WTC11 (cell line): ENCODE data around the gene INPP5A. TPM values are rescaled to one million over a fixed set of nuclear protein-coding genes. Genes with fewer than 3 reads are reported as not detected.
A peak's percentile ranks its signal among the peaks of the same experiment; 100 is the strongest.
"Not testable (repeated sequence)": the region's sequence is repeated elsewhere in the genome, so short reads cannot be mapped to it uniquely, and the experiment has no call there.

Experiments
- ATAC-seq: fragments of 200-7000 bp; cut with Tn5 transposase; 2 replicates; pipeline ENCODE4 v1.10.0; 2021; ENCODE audit warnings: mild to moderate bottlenecking, moderate library complexity
- CTCF ChIA-PET: fragments of 300-600 bp; sonication (Branson Sonifier 250); formaldehyde crosslinking; loops from one replicate; lab custom pipeline; 2021; ENCODE audit warnings: antibody characterized with exemption; lab: Charles Lee
- POLR2A ChIA-PET: fragments of 350-600 bp; sonication (Branson Sonifier 250); formaldehyde crosslinking; loops from one replicate; lab custom pipeline; 2021; ENCODE audit warnings: antibody characterized with exemption; lab: Charles Lee
- DNase-seq: peaks from one replicate; pipeline ENCODE4 v3.0.0; 2021; ENCODE audit warnings: low spot score
- H3K27ac Mint-ChIP-seq: 2 replicates; pipeline ENCODE4 v1.8.0; 2021; ENCODE audit warnings: mixed read lengths
- H3K27me3 Mint-ChIP-seq: 2 replicates; pipeline ENCODE4 v1.8.0; 2021; ENCODE audit warnings: low read depth, mild to moderate bottlenecking, moderate library complexity, mixed read lengths
- H3K36me3 Mint-ChIP-seq: 2 replicates; pipeline ENCODE4 v1.8.0; 2021; ENCODE audit warnings: mixed read lengths
- H3K4me1 Mint-ChIP-seq: 2 replicates; pipeline ENCODE4 v1.8.0; 2022; ENCODE audit warnings: mixed read lengths
- H3K4me3 Mint-ChIP-seq: 2 replicates; pipeline ENCODE4 v1.8.0; 2021; ENCODE audit warnings: mild to moderate bottlenecking, moderate library complexity, mixed read lengths
- H3K9me3 Mint-ChIP-seq: 2 replicates; pipeline ENCODE4 v1.8.0; 2021; ENCODE audit warnings: mixed read lengths
- MXD4 ChIP-seq: fragments of 250-450 bp; sonication (Bioruptor Pico); IDR thresholded peaks from 2 replicates; pipeline ENCODE4 v1.8.0; 2021; ENCODE audit warnings: mild to moderate bottlenecking, moderate library complexity, borderline replicate concordance
- ZNF671 ChIP-seq: fragments of 250-450 bp; sonication (Bioruptor Pico); IDR thresholded peaks from 2 replicates; pipeline ENCODE4 v1.8.0; 2021; ENCODE audit warnings: mild to moderate bottlenecking
- total RNA-seq: library from RNA; stranded (reverse); gene quantifications from 3 replicates; pipeline ENCODE4 v1.2.3, GENCODE V29; 2021
- TF ChIP-seq, protein P1 (sequence below): sonication (generic); formaldehyde crosslinking; IDR thresholded peaks from 2 replicates; pipeline ENCODE4 v1.8.0; 2022; ENCODE audit warnings: missing genetic modification reagents
- TF ChIP-seq, protein P2 (sequence below): sonication (generic); formaldehyde crosslinking; IDR thresholded peaks from 2 replicates; pipeline ENCODE4 v1.8.1; 2023; ENCODE audit warnings: mild to moderate bottlenecking, missing genetic modification reagents, moderate library complexity
- TF ChIP-seq, protein P3 (sequence below): sonication (generic); formaldehyde crosslinking; IDR thresholded peaks from 2 replicates; pipeline ENCODE4 v1.8.0; 2023; ENCODE audit warnings: mild to moderate bottlenecking, missing genetic modification reagents
- TF ChIP-seq, protein P4 (sequence below): sonication (generic); formaldehyde crosslinking; IDR thresholded peaks from 2 replicates; pipeline ENCODE4 v1.8.1; 2022; ENCODE audit warnings: mild to moderate bottlenecking, moderate library complexity, missing genetic modification reagents
- TF ChIP-seq, protein P5 (sequence below): sonication (generic); formaldehyde crosslinking; IDR thresholded peaks from 2 replicates; pipeline ENCODE4 v1.8.0; 2022; ENCODE audit warnings: mild to moderate bottlenecking, missing genetic modification reagents

The INPP5A gene
- total RNA-seq, 1 experiment from 2014 or later, result 22.1 TPM

DNA sequence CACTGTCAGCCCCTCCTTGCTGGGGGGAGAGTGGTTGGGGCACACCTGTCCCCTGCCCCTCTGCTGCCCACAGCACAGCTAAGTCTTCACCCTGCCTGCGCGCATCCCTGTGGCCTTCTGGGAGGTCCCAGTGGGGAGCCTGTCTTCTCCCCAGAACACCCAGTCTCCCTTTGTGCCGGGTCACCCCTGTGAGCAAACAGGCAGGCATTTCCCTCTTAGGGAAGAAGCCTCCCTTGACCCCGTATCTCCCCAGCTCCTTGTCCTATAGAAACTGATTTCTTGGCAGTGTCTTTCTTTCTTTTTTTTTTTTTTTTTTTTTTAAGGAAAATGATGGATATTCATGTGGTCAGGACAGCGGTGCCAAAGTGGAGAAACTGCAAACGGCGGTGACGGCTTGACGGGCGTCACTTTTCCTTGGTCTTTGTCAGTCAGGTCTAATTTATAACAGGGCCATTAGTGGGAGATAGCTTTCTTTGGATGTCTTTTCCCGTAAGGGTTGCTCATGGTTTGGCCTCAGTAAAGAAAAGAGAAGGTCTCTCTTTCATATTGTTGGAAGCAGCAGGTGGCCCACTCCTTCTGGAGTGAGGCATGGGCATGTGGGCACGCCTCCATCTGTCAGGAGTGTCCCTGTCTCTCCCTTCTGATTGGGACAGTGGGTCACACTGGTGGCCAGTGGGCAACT is 133.1 kb downstream of the INPP5A start (continued):
- TF ChIP-seq, protein P1, sequence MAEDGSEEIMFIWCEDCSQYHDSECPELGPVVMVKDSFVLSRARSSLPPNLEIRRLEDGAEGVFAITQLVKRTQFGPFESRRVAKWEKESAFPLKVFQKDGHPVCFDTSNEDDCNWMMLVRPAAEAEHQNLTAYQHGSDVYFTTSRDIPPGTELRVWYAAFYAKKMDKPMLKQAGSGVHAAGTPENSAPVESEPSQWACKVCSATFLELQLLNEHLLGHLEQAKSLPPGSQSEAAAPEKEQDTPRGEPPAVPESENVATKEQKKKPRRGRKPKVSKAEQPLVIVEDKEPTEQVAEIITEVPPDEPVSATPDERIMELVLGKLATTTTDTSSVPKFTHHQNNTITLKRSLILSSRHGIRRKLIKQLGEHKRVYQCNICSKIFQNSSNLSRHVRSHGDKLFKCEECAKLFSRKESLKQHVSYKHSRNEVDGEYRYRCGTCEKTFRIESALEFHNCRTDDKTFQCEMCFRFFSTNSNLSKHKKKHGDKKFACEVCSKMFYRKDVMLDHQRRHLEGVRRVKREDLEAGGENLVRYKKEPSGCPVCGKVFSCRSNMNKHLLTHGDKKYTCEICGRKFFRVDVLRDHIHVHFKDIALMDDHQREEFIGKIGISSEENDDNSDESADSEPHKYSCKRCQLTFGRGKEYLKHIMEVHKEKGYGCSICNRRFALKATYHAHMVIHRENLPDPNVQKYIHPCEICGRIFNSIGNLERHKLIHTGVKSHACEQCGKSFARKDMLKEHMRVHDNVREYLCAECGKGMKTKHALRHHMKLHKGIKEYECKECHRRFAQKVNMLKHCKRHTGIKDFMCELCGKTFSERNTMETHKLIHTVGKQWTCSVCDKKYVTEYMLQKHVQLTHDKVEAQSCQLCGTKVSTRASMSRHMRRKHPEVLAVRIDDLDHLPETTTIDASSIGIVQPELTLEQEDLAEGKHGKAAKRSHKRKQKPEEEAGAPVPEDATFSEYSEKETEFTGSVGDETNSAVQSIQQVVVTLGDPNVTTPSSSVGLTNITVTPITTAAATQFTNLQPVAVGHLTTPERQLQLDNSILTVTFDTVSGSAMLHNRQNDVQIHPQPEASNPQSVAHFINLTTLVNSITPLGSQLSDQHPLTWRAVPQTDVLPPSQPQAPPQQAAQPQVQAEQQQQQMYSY (CRISPR knock-in tag), result no peak

DNA sequence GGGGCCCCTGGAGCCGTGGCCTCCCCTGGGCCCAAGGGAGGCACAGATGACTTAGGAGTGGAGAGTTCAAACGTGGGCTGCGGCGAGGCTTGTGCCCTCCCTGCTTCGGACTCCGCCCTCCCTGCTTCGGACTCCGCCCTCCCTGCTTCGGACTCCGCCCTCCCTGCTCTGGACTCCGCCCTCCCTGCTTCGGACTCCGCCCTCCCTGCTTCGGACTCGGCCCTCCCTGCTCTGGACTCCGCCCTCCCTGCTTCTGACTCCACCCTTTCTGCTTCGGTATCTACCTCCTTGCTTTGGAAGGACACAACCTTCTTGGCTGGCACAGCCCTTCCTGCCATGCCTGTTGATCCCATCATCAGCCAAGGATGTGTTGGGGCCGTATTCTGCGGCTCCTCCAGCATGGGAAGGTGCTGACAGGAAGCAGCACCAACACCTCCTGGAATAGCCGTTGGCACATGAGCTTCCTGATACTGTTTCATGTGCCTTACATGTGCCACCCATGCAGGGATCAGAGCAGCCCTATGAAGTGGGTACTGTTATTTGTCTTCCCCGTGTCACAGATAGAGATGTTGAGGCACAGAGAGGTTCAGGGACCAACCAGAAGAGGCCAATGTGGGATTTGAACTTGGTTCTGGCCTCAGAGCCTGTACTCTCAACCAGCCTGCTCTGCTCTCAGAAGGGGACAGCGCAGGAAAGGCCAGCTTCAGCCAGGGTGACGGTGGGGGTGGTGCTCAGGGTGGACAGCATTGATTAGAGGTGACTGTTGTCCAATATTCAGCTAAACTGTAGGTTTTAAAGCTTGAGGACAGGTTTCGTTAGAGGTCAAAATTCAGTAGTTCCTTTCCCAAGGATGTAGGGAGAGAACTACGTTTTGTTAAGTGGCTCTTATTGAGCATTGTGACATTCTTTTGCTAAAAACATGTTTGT is 133.9 kb downstream of the INPP5A start:
- POLR2A ChIA-PET, result no interaction called here
- no peaks in the 10 kb centered on the region for H3K4me1 Mint-ChIP-seq
- H3K27me3 Mint-ChIP-seq, result no peaks in the 10 kb centered on the region
- peaks cover 10% of the 10 kb centered on the region; the same call in 1 of the 2 replicates for H3K9me3 Mint-ChIP-seq
- no peak for ATAC-seq
- H3K36me3 Mint-ChIP-seq, result 0 out of 2 replicates have a peak, but pooled peaks cover 2% of the 10 kb centered on the region
- DNase-seq, result peak; percentile 24
- no peak overlapping the region for H3K4me3 Mint-ChIP-seq
- CTCF ChIA-PET, result no interaction called here
- no peak for TF ChIP-seq MXD4 (CRISPR knock-in tag)
- TF ChIP-seq, protein P2, sequence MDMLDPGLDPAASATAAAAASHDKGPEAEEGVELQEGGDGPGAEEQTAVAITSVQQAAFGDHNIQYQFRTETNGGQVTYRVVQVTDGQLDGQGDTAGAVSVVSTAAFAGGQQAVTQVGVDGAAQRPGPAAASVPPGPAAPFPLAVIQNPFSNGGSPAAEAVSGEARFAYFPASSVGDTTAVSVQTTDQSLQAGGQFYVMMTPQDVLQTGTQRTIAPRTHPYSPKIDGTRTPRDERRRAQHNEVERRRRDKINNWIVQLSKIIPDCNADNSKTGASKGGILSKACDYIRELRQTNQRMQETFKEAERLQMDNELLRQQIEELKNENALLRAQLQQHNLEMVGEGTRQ, result no peak
- TF ChIP-seq, protein P3, sequence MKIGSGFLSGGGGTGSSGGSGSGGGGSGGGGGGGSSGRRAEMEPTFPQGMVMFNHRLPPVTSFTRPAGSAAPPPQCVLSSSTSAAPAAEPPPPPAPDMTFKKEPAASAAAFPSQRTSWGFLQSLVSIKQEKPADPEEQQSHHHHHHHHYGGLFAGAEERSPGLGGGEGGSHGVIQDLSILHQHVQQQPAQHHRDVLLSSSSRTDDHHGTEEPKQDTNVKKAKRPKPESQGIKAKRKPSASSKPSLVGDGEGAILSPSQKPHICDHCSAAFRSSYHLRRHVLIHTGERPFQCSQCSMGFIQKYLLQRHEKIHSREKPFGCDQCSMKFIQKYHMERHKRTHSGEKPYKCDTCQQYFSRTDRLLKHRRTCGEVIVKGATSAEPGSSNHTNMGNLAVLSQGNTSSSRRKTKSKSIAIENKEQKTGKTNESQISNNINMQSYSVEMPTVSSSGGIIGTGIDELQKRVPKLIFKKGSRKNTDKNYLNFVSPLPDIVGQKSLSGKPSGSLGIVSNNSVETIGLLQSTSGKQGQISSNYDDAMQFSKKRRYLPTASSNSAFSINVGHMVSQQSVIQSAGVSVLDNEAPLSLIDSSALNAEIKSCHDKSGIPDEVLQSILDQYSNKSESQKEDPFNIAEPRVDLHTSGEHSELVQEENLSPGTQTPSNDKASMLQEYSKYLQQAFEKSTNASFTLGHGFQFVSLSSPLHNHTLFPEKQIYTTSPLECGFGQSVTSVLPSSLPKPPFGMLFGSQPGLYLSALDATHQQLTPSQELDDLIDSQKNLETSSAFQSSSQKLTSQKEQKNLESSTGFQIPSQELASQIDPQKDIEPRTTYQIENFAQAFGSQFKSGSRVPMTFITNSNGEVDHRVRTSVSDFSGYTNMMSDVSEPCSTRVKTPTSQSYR (CRISPR knock-in tag), result no peak
- TF ChIP-seq, protein P4, sequence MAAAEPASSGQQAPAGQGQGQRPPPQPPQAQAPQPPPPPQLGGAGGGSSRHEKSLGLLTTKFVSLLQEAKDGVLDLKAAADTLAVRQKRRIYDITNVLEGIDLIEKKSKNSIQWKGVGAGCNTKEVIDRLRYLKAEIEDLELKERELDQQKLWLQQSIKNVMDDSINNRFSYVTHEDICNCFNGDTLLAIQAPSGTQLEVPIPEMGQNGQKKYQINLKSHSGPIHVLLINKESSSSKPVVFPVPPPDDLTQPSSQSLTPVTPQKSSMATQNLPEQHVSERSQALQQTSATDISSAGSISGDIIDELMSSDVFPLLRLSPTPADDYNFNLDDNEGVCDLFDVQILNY (CRISPR knock-in tag), result no peak
- TF ChIP-seq, protein P5, sequence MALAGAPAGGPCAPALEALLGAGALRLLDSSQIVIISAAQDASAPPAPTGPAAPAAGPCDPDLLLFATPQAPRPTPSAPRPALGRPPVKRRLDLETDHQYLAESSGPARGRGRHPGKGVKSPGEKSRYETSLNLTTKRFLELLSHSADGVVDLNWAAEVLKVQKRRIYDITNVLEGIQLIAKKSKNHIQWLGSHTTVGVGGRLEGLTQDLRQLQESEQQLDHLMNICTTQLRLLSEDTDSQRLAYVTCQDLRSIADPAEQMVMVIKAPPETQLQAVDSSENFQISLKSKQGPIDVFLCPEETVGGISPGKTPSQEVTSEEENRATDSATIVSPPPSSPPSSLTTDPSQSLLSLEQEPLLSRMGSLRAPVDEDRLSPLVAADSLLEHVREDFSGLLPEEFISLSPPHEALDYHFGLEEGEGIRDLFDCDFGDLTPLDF (CRISPR knock-in tag), result no peak
- TF ChIP-seq ZNF671 (CRISPR knock-in tag), result no peak
- no peak overlapping the region for H3K27ac Mint-ChIP-seq

DNA sequence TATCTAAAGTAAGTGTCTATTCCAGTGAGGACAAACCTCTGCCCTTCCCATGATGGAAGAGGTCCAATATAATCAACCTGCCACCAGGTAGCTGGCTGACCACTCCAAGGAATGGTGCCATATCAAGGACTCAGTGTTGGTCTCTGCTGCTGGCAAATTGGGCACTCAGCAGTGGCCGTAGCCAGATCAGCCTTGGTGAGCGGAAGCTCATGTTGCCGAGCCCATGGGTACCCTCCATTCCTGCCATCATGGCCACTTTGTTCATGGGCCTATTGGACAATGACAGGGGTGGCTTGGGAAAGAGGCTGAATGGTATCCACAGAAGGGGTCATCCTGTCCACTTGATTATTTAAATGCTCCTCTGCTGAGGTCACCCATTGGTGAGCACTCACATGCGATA is 136.2 kb downstream of the INPP5A start:
- H3K9me3 Mint-ChIP-seq, result peaks cover 15% of the 10 kb centered on the region; the same call in 1 of the 2 replicates
- ATAC-seq, DNase-seq, POLR2A ChIA-PET, CTCF ChIA-PET, H3K4me3 Mint-ChIP-seq, H3K4me1 Mint-ChIP-seq, H3K27ac Mint-ChIP-seq, H3K36me3 Mint-ChIP-seq, H3K27me3 Mint-ChIP-seq: not testable (repeated sequence)
